ENCODE results near the gene BEND5.

Gene BEND5

DNA sequence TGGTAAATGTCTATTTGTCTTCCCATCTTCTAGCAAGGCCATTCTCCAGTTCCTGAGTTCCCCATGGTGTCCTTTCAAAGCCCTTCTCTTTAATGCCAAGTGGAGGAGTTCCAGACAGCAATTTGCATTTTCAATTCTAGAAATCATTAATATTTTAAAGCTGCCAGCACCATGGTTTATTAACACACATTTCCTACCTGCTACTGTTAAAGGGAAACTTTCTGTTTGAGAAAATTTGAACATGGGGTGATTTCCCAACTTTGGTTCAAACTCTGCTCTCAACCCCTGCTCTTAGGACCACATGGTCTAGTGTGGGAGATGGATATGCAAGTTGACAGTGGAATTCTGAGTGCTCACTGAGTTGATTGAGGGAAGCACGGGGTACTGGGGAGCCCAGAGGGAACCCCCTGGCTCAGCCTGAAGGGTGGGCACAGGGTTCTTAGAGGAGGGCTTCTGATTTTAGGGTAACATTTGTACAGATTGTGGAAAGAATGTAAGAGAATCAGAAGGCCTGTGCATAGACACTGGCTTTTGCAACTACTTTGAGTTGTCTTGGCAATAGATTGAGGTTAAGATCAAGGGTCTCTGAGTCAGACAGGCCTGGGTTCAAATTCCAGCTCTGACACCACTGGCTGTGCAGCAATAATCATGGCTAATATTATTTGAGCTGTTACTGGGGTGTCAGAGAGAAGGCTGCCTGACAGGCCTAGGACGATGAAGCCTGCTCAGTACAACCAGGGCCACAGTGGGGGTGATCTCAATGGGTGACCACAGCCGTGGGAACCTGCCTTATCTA, 97.8 kb downstream of the BEND5 start:
- no peak for DNase-seq
